CD4-positive, alpha-beta memory T cell (primary cell): ENCODE data around the gene ANXA9. TPM values are rescaled to one million over a fixed set of nuclear protein-coding genes. Genes with fewer than 3 reads are reported as not detected.
A peak's percentile ranks its signal among the peaks of the same experiment; 100 is the strongest.

Experiments
- CTCF ChIA-PET: fragments of 350-600 bp; sonication (Branson Sonifier 250); formaldehyde crosslinking; loops from one replicate; lab custom pipeline; 2021; ENCODE audit warnings: inconsistent platforms; ENCODE audit not compliant: partially characterized antibody; lab: Charles Lee
- POLR2A ChIA-PET: fragments of 350-600 bp; sonication (Branson Sonifier 250); formaldehyde crosslinking; loops from one replicate; lab custom pipeline; 2021; ENCODE audit not compliant: partially characterized antibody; lab: Charles Lee
- DNase-seq, 5 donors: peaks; one replicate each; pipeline versions ENCODE4 v3.0.0 to v3.0.0-alpha.2; 2020 to 2022; ENCODE audit warnings: mixed read lengths in 1 of 5
- H3K27ac ChIP-seq: one replicate; pipeline ENCODE4 v1.7.0; 2013; ENCODE audit warnings: low read depth, low read length
- H3K27me3 ChIP-seq: 2 replicates; pipeline ENCODE4 v1.7.0; 2013; ENCODE audit warnings: mild to moderate bottlenecking, low read length, moderate library complexity; ENCODE audit not compliant: insufficient read depth
- H3K36me3 ChIP-seq: 2 replicates; pipeline ENCODE4 v1.7.0; 2013; ENCODE audit warnings: mild to moderate bottlenecking, low read length, moderate library complexity; ENCODE audit not compliant: insufficient read depth
- H3K4me1 ChIP-seq: 2 replicates; pipeline ENCODE4 v1.7.0; 2013; ENCODE audit warnings: mild to moderate bottlenecking, low read length, moderate library complexity; ENCODE audit not compliant: insufficient read depth
- H3K4me3 ChIP-seq, 2 donors: one replicate each; pipeline ENCODE4 v1.7.0; 2013; ENCODE audit warnings: low read length in 2 of 2, mild to moderate bottlenecking in 1 of 2
- H3K9me3 ChIP-seq, 2 donors: one replicate each; pipeline ENCODE4 v1.7.0; 2013; ENCODE audit warnings: low read length in 2 of 2, control low read depth in 1 of 2; ENCODE audit not compliant: control insufficient read depth in 1 of 2
- H3K27ac Mint-ChIP-seq, 7 donors: one replicate each; pipeline ENCODE4 v1.8.0; 2020 to 2021; ENCODE audit warnings: mixed read lengths in 7 of 7, mild to moderate bottlenecking in 6 of 7, inconsistent platforms in 3 of 7, moderate library complexity in 3 of 7
- H3K27me3 Mint-ChIP-seq, 2 donors: one replicate each; pipeline ENCODE4 v1.8.0; 2020 to 2021; ENCODE audit warnings: mixed read lengths in 2 of 2
- H3K36me3 Mint-ChIP-seq, 2 donors: one replicate each; pipeline ENCODE4 v1.8.0; 2020 to 2021; ENCODE audit warnings: mixed read lengths in 2 of 2, inconsistent platforms in 1 of 2, mild to moderate bottlenecking in 1 of 2
- H3K4me1 Mint-ChIP-seq, 4 donors: one replicate each; pipeline ENCODE4 v1.8.0; 2020 to 2021; ENCODE audit warnings: mixed read lengths in 4 of 4, mild to moderate bottlenecking in 1 of 4
- H3K4me3 Mint-ChIP-seq, 8 donors: one replicate each; pipeline ENCODE4 v1.8.0; 2020 to 2021; ENCODE audit warnings: mixed read lengths in 8 of 8, mild to moderate bottlenecking in 7 of 8, moderate library complexity in 6 of 8, inconsistent platforms in 3 of 8
- H3K9me3 Mint-ChIP-seq, 8 donors: one replicate each; pipeline ENCODE4 v1.8.0; 2020 to 2021; ENCODE audit warnings: mixed read lengths in 8 of 8, mild to moderate bottlenecking in 5 of 8, inconsistent platforms in 3 of 8, moderate library complexity in 1 of 8
- intact Hi-C: fragments of 100-400 bp; cut with micrococcal nuclease; formaldehyde crosslinking; loops from one replicate; pipeline ENCODE4 v1.15.1; 2023
- polyA plus RNA-seq, 2 donors: library from polyadenylated mRNA; unstranded; fragments of 300-500 nt; fragmentation: Illumina TruSeq; gene quantifications; one replicate each; pipeline ENCODE4 v1.2.3, GENCODE V29; 2021
- total RNA-seq, 2 experiments: library from RNA; stranded (reverse); gene quantifications; one replicate each; pipeline ENCODE4 v1.2.3, GENCODE V29; 2021

The ANXA9 gene
- total and polyA plus RNA-seq, 4 experiments from 2014 or later, result 0.17 to 0.33 (median 0.23) TPM; not detected in 1

- H3K4me3 ChIP-seq, result no peak overlapping the region
- no peak overlapping the region for H3K27ac ChIP-seq
- ChIA-PET POLR2A (interaction anchor here (14.5 kb wide), 1 partner anchor 18 kb away, joined by 218 read pairs; the partner anchor contains the start of genes C1orf56, CDC42SE1 and MLLT11), CTCF (interaction anchor here (1.5 kb wide), 1 partner anchor 36 kb away, joined by 4 read pairs; no protein-coding TSS in a partner anchor)
- H3K36me3 ChIP-seq, result peaks cover 25% of the 10 kb centered on the region
- Mint-ChIP-seq H3K4me3 (no peak overlapping the region), H3K27me3 (no peaks in the 10 kb centered on the region), H3K36me3 (peaks cover 29 to 37% of the 10 kb centered on the region in 2 donors), H3K4me1 (peaks cover 0 to 8% (median 6%) of the 10 kb centered on the region in 4 donors), H3K9me3 (no peaks in the 10 kb centered on the region), H3K27ac (peak overlapping the region in 5 of 7 donors; percentile 19 to 86 (median 66))
- no peaks in the 10 kb centered on the region for H3K27me3 ChIP-seq
- no peak for DNase-seq
- intact Hi-C loops, result no loop called here
- H3K4me1 ChIP-seq, result no peaks in the 10 kb centered on the region
- no peaks in the 10 kb centered on the region for H3K9me3 ChIP-seq
Observed at GRCh38 chr1:151035167-151035566, 53.1 kb downstream of the ANXA9 start.

GRCh38 chr1:151036356-151036755 is 54.3 kb downstream of the ANXA9 start, which contains the start of gene BNIPL:
Gene BNIPL (plus strand): TSS chr1:151036586. CDS start chr1:151036726, 140 bp downstream.
- intact Hi-C loops, result no loop called here
- H3K4me3 Mint-ChIP-seq, result no peak within 1 kb of the TSS
- ChIA-PET CTCF (interaction anchor here (0.7 kb wide), 1 partner anchor 10 kb away, joined by 3 read pairs; no protein-coding TSS in a partner anchor), POLR2A (interaction anchor here (1.0 to 2.3 kb wide), 5 partner anchors 9 to 22 kb away, joined by 3 to 7 read pairs (median 6); partner anchors contain the start of genes C1orf56 and CDC42SE1)
- peaks cover 24 to 27% of the 10 kb centered on the region in 2 donors for H3K36me3 Mint-ChIP-seq
- peak within 1 kb of the TSS in 6 of 7 donors; percentile 32 to 86 (median 72) for H3K27ac Mint-ChIP-seq
- Histone ChIP-seq H3K4me3 (no peak within 1 kb of the TSS), H3K27ac (no peak within 1 kb of the TSS), H3K4me1 (no peaks in the 10 kb centered on the region), H3K36me3 (peaks cover 18% of the 10 kb centered on the region), H3K9me3 (no peaks in the 10 kb centered on the region), H3K27me3 (no peaks in the 10 kb centered on the region)
- H3K9me3 Mint-ChIP-seq, result no peaks in the 10 kb centered on the region
- DNase-seq, result no peak
- H3K4me1 Mint-ChIP-seq, result peaks cover 0 to 8% (median 6%) of the 10 kb centered on the region in 4 donors
- H3K27me3 Mint-ChIP-seq, result no peaks in the 10 kb centered on the region

GRCh38 chr1:151037032-151037431 is 54.9 kb downstream of the ANXA9 start:
- no peak for DNase-seq
- H3K36me3 Mint-ChIP-seq, result peaks cover 22 to 24% of the 10 kb centered on the region in 2 donors
- H3K4me3 Mint-ChIP-seq, result no peak overlapping the region
- Histone ChIP-seq H3K4me3 (no peak overlapping the region), H3K9me3 (no peaks in the 10 kb centered on the region), H3K4me1 (no peaks in the 10 kb centered on the region), H3K27me3 (no peaks in the 10 kb centered on the region), H3K36me3 (peaks cover 14% of the 10 kb centered on the region), H3K27ac (no peak overlapping the region)
- ChIA-PET POLR2A (interaction anchor here (1.0 to 2.3 kb wide), 5 partner anchors 9 to 22 kb away, joined by 3 to 7 read pairs (median 6); partner anchors contain the start of genes C1orf56 and CDC42SE1), CTCF (interaction anchor here (0.7 kb wide), 1 partner anchor 10 kb away, joined by 3 read pairs; no protein-coding TSS in a partner anchor)
- H3K27ac Mint-ChIP-seq, result peak overlapping the region in 3 of 7 donors; percentile 19 to 72 (median 34)
- no peaks in the 10 kb centered on the region for H3K27me3 Mint-ChIP-seq
- H3K9me3 Mint-ChIP-seq, result no peaks in the 10 kb centered on the region
- H3K4me1 Mint-ChIP-seq, result peaks cover 0 to 8% (median 6%) of the 10 kb centered on the region in 4 donors
- intact Hi-C loops, result no loop called here

- no peak for DNase-seq
- Histone ChIP-seq H3K27ac (no peak overlapping the region), H3K36me3 (peaks cover 4% of the 10 kb centered on the region), H3K27me3 (no peaks in the 10 kb centered on the region), H3K4me1 (peaks cover 12% of the 10 kb centered on the region), H3K9me3 (no peaks in the 10 kb centered on the region), H3K4me3 (no peak overlapping the region)
- H3K27ac Mint-ChIP-seq, result peak overlapping the region in 1 of 7 donors; percentile 36
- no peaks in the 10 kb centered on the region for H3K27me3 Mint-ChIP-seq
- peaks cover 13 to 23% (median 16%) of the 10 kb centered on the region in 4 donors for H3K4me1 Mint-ChIP-seq
- H3K36me3 Mint-ChIP-seq, result peaks cover 15% of the 10 kb centered on the region in 2 donors
- POLR2A ChIA-PET, result interaction anchor here (1.5 to 2.3 kb wide), 2 partner anchors 8 to 10 kb away, joined by 7 to 8 read pairs; partner anchors contain the start of gene C1orf56
- intact Hi-C loops, result no loop called here
- CTCF ChIA-PET, result interaction anchor here (1.5 to 2.7 kb wide), 3 partner anchors 9 to 60 kb away, joined by 3 to 7 read pairs (median 5); no protein-coding TSS in a partner anchor
- H3K4me3 Mint-ChIP-seq, result no peak overlapping the region
- H3K9me3 Mint-ChIP-seq, result no peaks in the 10 kb centered on the region
Observed at GRCh38 chr1:151039521-151039920, 57.4 kb downstream of the ANXA9 start.

GRCh38 chr1:151043163-151043562 is 61.1 kb downstream of the ANXA9 start:
- CTCF ChIA-PET, result interaction anchor here (0.9 to 2.7 kb wide), 6 partner anchors 14 to 111 kb away, joined by 3 to 20 read pairs (median 8); partner anchors contain the start of gene CDC42SE1
- H3K4me1 Mint-ChIP-seq, result peaks cover 19 to 40% (median 31%) of the 10 kb centered on the region in 4 donors
- peak in 1 of 5 donors; percentile 22 for DNase-seq

More at GRCh38 chr1:151043163-151043562, 61.1 kb downstream of the ANXA9 start:
- Histone ChIP-seq H3K4me1 (peaks cover 24% of the 10 kb centered on the region), H3K4me3 (no peak overlapping the region), H3K27me3 (no peaks in the 10 kb centered on the region), H3K36me3 (no peaks in the 10 kb centered on the region), H3K27ac (no peak overlapping the region), H3K9me3 (no peaks in the 10 kb centered on the region)
- POLR2A ChIA-PET, result interaction anchor here (0.7 to 10.2 kb wide), 5 partner anchors 8 to 464 kb away, joined by 3 to 325 read pairs (median 12); partner anchors contain the start of genes CDC42SE1, MCL1 and MLLT11
- Mint-ChIP-seq H3K27me3 (no peaks in the 10 kb centered on the region), H3K36me3 (peaks cover 2 to 4% of the 10 kb centered on the region in 2 donors), H3K4me3 (peak overlapping the region in 2 of 8 donors; percentile 13 to 46), H3K9me3 (no peaks in the 10 kb centered on the region), H3K27ac (peak overlapping the region in 5 of 7 donors; percentile 22 to 78 (median 60))
- intact Hi-C loops, result no loop called here

Other genes with a start within 250 kb of the ANXA9 start
- gene CTSS, start 216.5 kb upstream of the ANXA9 start, total RNA-seq, result 100 to 1,000 TPM; 119 TPM
- 100 to 1,000 TPM; 146 to 172 TPM for gene CTSS, start 216.5 kb upstream of the ANXA9 start, polyA plus RNA-seq
- 1 to 10 TPM; 5.9 to 6.6 TPM for gene CTSK, start 174.0 kb upstream of the ANXA9 start, total RNA-seq
- gene CTSK, start 174.0 kb upstream of the ANXA9 start, polyA plus RNA-seq, result under 1 TPM in 1 of 2 donors, not detected in 1; 0.56 TPM
- 10 to 100 TPM; 36.6 to 37.7 TPM for gene ARNT, start 105.7 kb upstream of the ANXA9 start, total RNA-seq
- 10 to 100 TPM; 20.2 to 25.5 TPM for gene ARNT, start 105.7 kb upstream of the ANXA9 start, polyA plus RNA-seq
- not detected for gene CTXND2, start 95.2 kb upstream of the ANXA9 start, total RNA-seq
- not detected for gene CTXND2, start 95.2 kb upstream of the ANXA9 start, polyA plus RNA-seq
- 10 to 100 TPM; 71.4 to 72.6 TPM for gene SETDB1, start 55.9 kb upstream of the ANXA9 start, total RNA-seq
- 10 to 100 TPM in 1 of 2 donors, 1 to 10 TPM in 1; 9.8 to 14.2 TPM for gene SETDB1, start 55.9 kb upstream of the ANXA9 start, polyA plus RNA-seq
- gene CERS2, start 7.5 kb upstream of the ANXA9 start, total RNA-seq, result 100 to 1,000 TPM; 145 to 149 TPM
- gene CERS2, start 7.5 kb upstream of the ANXA9 start, polyA plus RNA-seq, result 100 to 1,000 TPM; 184 to 206 TPM
- gene MINDY1, start 24.6 kb downstream of the ANXA9 start, total RNA-seq, result 10 to 100 TPM; 31.4 to 32.1 TPM
- gene MINDY1, start 24.6 kb downstream of the ANXA9 start, polyA plus RNA-seq, result 10 to 100 TPM in 1 of 2 donors, 1 to 10 TPM in 1; 6.5 to 17.6 TPM
- gene PRUNE1, start 26.2 kb downstream of the ANXA9 start, total RNA-seq, result 10 to 100 TPM; 35.0 to 38.9 TPM
- gene PRUNE1, start 26.2 kb downstream of the ANXA9 start, polyA plus RNA-seq, result 10 to 100 TPM; 52.6 to 59.0 TPM
- gene BNIPL, start 54.3 kb downstream of the ANXA9 start, total RNA-seq, result 1 to 10 TPM; 4.6 to 8.3 TPM
- gene BNIPL, start 54.3 kb downstream of the ANXA9 start, polyA plus RNA-seq, result not detected
- gene C1orf56, start 65.5 kb downstream of the ANXA9 start, total RNA-seq, result 1 to 10 TPM; 2.4 to 3.5 TPM
- gene C1orf56, start 65.5 kb downstream of the ANXA9 start, polyA plus RNA-seq, result 1 to 10 TPM; 1.4 to 3.6 TPM
- 100 to 1,000 TPM; 478 to 483 TPM for gene CDC42SE1, start 77.3 kb downstream of the ANXA9 start, total RNA-seq
- gene CDC42SE1, start 77.3 kb downstream of the ANXA9 start, polyA plus RNA-seq, result 100 to 1,000 TPM in 1 of 2 donors, 10 to 100 TPM in 1; 66.2 to 100 TPM
- gene MLLT11, start 78.1 kb downstream of the ANXA9 start, total RNA-seq, result 1 to 10 TPM; 4.5 to 4.9 TPM
- 1 to 10 TPM; 3.6 to 3.9 TPM for gene MLLT11, start 78.1 kb downstream of the ANXA9 start, polyA plus RNA-seq
- gene GABPB2, start 88.5 kb downstream of the ANXA9 start, total RNA-seq, result 10 to 100 TPM; 36.8 to 42.8 TPM
- gene GABPB2, start 88.5 kb downstream of the ANXA9 start, polyA plus RNA-seq, result 10 to 100 TPM in 1 of 2 donors, 1 to 10 TPM in 1; 4.9 to 14.2 TPM
- 1 to 10 TPM; 7.6 to 8.2 TPM for gene SEMA6C, start 164.3 kb downstream of the ANXA9 start, total RNA-seq
- 1 to 10 TPM in 1 of 2 donors, under 1 TPM in 1; 0.54 to 2.1 TPM for gene SEMA6C, start 164.3 kb downstream of the ANXA9 start, polyA plus RNA-seq
- gene TNFAIP8L2, start 174.4 kb downstream of the ANXA9 start, total RNA-seq, result 10 to 100 TPM; 45.9 to 49.7 TPM
- 10 to 100 TPM; 10.8 to 42.3 TPM for gene TNFAIP8L2, start 174.4 kb downstream of the ANXA9 start, polyA plus RNA-seq
- gene LYSMD1, start 183.6 kb downstream of the ANXA9 start, total RNA-seq, result 1 to 10 TPM; 1.0 to 1.3 TPM
- gene LYSMD1, start 183.6 kb downstream of the ANXA9 start, polyA plus RNA-seq, result under 1 TPM in 1 of 2 donors, not detected in 1; 0.59 TPM
- gene SCNM1, start 183.9 kb downstream of the ANXA9 start, total RNA-seq, result 10 to 100 TPM; 57.4 to 61.4 TPM
- 10 to 100 TPM; 76.5 to 80.9 TPM for gene SCNM1, start 183.9 kb downstream of the ANXA9 start, polyA plus RNA-seq
- 1 to 10 TPM; 6.4 TPM for gene TMOD4, start 193.7 kb downstream of the ANXA9 start, total RNA-seq
- gene TMOD4, start 193.7 kb downstream of the ANXA9 start, polyA plus RNA-seq, result not detected
- 10 to 100 TPM; 68.1 to 68.4 TPM for gene VPS72, start 207.9 kb downstream of the ANXA9 start, total RNA-seq
- gene VPS72, start 207.9 kb downstream of the ANXA9 start, polyA plus RNA-seq, result 100 to 1,000 TPM in 1 of 2 donors, 10 to 100 TPM in 1; 80.6 to 102 TPM
- 10 to 100 TPM; 50.8 to 53.1 TPM for gene PIP5K1A, start 216.3 kb downstream of the ANXA9 start, total RNA-seq
- 10 to 100 TPM; 13.7 to 16.2 TPM for gene PIP5K1A, start 216.3 kb downstream of the ANXA9 start, polyA plus RNA-seq